ENCODE data around the gene PLXNA2.

PLXNA2 gene

DNA sequence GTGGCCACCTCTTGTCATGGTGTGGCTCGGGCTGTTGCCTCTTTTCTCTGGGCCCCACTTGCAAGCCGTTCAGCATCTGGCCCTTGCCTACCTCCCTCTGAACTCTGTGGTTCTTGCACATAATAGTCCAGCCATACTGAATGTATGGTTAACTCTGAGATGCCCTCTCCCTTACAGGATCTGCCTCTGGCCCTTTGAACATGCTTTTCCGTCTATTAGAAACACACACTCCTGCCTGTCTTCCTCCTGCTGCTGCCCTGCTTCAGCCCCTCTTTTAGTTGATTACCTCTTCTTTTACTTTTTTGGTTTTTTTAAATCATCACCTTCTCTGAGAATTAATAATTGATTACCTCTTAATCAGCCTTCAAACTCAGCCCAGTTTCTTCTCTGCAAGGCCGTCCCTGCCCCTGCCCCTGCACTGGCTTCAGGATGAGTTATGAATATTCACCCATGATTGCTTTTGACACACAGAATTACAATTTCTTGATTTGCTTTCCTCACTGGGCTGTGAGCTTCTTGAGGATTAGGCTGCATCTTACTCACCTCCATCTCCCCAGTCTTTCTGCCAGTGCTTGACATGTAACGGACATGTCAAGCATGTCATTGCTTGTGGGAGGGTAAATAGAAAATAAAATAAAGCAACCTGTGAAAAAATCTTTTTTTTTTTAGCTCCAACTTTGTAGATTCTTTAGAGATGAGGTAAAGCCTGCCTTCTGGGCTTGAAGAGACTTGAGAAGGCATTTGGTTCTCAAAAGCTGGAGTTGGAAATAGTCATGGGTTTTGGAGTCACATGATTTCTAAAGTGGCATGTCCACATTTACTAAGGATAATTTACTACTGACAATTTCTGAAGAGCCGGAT, 158.3 kb downstream of the PLXNA2 start:
- no peak for DNase-seq (ENCODE audit: low spot score)

DNA sequence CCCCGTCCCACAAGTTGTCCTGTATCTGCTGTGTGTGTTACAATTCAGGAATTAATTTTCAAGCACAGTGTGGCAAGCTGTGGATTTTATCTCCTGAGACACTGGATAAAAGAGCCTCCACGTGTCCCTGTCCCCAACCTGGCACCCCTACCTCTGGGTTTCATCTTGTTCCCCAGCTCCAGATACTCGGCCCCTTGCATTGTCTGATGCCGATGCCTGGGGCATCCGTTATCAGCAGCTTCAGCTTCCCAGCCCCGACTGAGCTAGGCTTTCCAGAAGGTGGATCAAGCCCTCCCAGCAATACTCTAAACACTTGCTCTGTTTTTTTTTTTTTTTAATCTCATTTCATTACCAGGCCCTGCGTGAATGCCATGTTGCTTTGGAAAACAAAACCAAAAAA, 159.4 kb downstream of the PLXNA2 start:
- no peak for DNase-seq (ENCODE audit: low spot score)

DNA sequence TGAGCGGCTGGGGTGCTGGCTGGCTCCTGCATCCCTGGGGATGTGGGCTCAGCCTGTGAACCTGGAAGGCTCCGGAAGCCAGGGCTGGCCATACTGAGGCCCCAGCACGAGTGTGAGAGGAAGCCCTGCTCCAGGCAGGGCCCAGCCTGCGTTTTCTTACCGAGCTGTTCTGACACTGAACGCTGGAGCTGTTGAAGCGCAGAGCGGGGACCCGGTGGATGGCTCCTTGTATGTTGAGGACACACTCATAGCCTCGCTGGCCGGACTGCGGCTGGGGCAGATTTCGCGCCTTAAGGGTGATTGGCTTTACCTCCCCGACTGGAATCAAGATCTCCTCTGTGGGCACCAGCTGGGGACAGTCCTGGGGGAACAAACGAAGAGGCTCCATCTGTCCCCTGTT, 160.0 kb downstream of the PLXNA2 start:
- DNase-seq (ENCODE audit: low spot score): no peak

DNA sequence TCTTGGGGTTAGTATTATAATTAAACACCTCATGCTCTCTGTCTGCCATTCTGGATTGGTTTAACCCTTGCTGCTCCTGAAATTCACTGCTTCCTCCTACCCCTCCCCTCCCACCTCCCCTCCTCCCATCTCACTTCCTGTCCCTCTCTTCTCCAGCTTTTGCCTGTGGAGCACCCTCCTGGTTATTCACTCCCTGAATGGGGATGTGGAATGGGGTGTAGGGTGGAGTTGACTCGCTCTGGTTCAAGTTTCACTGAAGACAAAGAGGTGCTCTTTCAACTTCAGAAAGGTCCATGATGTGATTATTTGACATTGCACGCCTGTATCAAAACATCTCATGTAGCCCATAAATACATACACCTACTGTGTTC, 160.5 kb downstream of the PLXNA2 start:
- no peak for DNase-seq (ENCODE audit: low spot score)

- DNase-seq (ENCODE audit: low spot score): no peak
Measured at GRCh38 chr1:208083016-208083714, 161.0 kb downstream of the PLXNA2 start.

GRCh38 chr1:208081972-208082371, 162.2 kb downstream of the PLXNA2 start:
- no peak for DNase-seq (ENCODE audit: low spot score)

DNA sequence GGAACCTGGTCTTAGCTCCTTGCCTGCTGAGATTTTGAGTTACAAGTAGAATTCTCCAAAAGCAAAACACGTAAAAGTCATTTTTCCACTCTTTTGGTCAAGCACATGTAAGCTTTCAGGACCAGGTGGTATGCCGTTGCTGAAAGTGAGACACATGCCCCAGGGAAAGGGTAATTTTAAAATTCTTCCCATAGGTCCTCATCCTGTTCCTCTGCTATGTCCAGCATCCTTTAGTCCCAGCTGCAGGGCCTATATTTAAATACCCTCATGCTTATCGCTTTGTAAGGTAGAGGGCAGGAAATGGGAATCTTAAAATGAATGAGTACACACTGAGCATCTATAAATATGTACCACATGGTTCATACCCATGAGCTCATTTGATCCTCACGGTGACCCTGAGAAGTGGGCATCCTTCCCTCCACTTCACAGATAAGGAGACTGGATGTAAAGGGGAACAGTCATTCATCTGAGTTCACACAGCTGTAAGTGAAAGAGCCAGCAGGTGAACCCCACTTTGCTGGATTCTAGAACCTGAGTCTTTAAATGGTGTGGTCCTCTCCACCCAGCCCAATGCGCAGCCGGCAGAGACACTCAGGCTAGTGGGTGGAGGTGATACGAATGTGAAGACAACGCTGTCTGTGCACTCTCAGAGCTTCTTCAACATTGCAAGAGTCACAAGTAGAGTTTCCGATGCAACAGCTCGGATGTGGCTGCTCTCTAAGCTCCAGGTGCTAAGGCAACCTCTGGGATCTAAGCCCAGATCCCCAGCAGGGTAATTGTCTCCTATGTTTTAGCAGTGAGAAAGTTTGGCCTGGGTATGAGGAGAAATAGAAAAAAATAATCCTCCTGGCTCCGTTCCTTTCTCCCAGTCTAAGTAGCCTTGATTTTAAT, 163.5 kb downstream of the PLXNA2 start:
- DNase-seq (ENCODE audit: low spot score): no peak

DNA sequence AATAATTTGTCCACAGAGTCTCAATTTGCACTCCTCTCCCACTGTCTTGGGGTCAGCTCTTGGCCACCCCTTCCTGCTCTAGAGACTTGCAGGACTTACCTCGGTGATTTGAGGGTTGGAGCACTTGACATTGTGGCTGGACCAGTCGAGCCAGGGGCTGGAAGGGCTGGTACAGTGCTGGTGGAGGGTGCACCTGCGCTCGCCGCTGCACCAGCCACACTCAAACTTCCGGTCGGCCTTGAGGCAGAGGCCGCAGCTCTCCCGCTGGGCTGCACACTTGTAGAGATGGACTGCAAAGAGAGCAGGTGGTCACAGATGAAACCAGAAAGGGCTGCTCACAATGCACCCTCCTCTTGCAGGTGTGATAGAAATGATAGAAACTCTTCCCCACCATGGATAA, 165.0 kb downstream of the PLXNA2 start:
- no peak for DNase-seq (ENCODE audit: low spot score)

DNA sequence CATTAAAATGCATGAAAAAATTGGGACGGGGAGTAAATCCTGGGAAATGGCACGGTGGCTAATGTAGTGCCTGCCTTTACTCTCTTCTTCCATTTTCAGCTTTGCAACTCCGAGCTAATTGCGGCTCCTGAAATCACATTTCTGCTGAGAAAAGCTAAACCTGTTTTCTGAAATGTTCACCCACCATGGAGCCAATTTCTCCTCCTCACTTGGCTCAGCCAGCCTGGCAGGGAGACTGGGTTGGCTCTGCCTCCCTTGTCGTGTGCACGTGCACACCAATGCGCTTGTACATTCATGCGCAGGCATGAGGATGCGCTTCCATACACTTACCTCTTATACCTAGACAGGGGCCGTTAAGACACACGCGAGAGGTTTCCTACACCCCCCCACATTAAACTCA, 165.4 kb downstream of the PLXNA2 start:
- DNase-seq (ENCODE audit: low spot score): no peak

GRCh38 chr1:208077232-208078075, 166.7 kb downstream of the PLXNA2 start:
- no peak for DNase-seq (ENCODE audit: low spot score)

DNA sequence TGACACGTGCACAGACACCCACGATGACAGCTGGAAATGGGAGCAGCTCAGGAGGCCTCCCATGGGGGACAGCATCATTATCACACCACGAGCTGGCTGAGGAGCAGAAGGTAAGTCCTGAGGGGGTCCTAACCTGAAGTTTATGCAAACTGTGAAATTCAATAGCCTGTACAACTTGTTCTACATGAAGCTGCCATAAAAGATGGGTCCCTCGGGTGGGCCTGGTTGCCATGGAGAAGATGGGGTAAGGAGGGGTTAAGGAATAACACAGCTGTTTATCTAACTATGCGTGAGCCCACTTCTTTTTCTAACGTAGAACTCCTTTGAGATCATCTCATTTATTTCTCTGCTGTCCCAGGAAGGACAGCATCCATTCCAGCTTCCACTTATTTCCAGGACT, 169.8 kb downstream of the PLXNA2 start:
- no peak for DNase-seq (ENCODE audit: low spot score)

- DNase-seq (ENCODE audit: low spot score): no peak
Measured at GRCh38 chr1:208071435-208072031, 172.7 kb downstream of the PLXNA2 start.

DNA sequence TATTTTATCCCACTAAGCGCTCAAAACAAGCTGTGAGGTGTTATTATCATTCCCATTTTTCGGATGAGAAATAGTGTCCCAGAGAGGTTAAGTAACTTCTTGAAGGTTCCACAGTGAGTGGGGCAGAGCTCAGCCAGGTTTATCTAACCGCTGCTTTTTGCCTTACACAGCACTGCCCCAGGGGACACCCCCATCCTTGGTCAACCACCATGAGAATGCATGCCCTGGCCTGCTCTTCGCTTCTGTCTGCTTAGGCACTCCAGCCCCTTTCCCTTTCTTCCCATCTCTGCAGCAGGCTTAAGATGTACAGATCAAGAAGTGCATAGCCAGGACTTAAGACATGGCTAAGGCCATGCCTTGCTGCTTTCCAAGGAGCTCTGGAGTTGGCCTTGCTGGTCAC, 174.3 kb downstream of the PLXNA2 start:
- DNase-seq (ENCODE audit: low spot score): no peak

DNA sequence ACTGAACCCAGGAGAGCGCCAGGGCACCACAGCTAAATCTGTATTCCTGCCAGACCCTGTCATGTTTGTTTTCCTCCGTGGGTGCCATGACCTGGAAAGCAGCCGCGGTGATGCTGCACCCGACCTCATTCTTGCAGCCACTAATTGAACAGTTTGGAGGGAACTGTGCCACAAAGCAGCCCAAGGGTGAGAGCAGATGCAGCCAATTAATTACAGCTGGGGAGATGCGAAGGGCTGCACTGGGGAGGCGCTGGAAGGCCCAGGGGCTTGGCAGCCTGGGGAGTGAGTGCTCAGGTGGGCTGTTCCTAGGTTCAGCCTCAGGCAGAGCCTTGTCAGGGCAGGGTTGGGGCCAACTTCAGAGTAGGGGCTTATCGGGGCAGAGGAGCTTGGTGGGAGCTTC, 174.9 kb downstream of the PLXNA2 start:
- no peak for DNase-seq (ENCODE audit: low spot score)

- DNase-seq (ENCODE audit: low spot score): no peak
Measured at GRCh38 chr1:208068908-208069307, 175.3 kb downstream of the PLXNA2 start.

- no peak for DNase-seq (ENCODE audit: low spot score)
Measured at GRCh38 chr1:208068407-208068806, 175.8 kb downstream of the PLXNA2 start.

GRCh38 chr1:208066583-208066982, 177.6 kb downstream of the PLXNA2 start:
- no peak for DNase-seq (ENCODE audit: low spot score)

GRCh38 chr1:208065862-208066261, 178.3 kb downstream of the PLXNA2 start:
- no peak for DNase-seq (ENCODE audit: low spot score)

DNA sequence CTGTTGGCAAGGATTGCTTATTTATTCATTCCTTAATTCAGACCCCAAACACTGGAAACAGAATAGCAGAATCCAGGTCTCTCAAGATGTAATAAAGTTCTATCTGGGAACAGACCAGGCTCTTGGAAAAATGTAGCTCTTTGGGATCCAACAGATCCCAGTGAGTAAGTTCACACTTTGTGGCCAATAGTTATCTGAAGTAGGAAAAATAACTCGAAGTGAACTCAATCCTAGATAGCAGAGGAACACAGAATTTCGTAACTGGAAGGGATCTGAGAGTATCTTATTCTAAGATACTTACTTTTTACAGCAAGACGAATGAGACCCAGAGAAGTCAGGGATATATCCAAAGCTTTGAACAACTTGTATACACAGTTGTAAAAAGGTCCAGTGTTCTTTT, 182.6 kb downstream of the PLXNA2 start:
- DNase-seq (ENCODE audit: low spot score): no peak

DNA sequence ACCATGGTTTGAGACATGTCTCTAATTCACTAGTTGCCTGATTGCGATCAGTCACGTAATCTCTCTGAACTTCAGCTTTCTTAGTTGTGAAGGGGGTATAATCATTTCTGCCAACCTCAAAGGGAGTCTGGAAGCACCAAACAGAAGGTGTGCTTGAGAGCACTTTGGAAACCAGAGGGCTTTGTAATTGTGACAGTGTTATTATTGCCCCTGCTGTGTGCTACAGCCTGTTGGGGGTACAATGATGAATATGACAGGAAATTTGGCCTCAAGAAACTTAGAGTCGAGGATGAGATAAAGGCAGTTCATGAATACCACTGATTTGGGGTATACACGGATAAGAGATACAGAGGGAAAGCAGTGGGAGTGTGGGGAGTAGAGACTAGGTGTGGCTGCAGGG, 183.1 kb downstream of the PLXNA2 start:
- no peak for DNase-seq (ENCODE audit: low spot score)

DNA sequence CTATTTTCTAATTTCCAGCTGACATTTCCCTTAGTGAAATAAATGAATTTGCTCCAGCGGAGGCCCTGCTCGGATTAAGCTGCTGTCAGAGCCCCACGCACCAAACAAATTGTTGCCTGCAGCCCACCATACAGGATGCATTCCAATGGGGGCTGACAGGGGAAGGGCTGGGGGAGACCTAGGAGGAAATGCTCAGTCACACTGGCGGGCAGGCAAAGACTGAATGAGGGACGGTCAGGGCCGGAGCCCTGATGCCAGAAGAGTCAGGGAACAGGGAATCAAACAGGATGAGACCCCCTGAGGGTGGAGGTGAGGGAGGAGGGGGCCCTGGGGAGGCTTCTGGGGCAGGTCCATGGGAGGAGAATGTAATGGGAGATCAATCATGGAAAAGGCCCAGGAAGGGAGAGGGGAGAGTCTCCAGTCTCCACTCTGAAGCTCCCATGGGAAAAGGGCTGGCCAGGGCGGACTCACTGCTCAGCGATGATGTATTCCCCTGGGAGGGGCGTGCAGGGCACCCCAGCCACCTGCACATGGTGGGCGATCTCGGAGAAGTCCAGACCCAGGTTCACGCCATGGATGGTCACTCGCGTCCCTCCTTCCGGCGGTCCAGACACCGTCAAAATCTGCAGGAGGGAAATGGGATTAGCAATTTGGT, 183.8 kb downstream of the PLXNA2 start:
- no peak for DNase-seq (ENCODE audit: low spot score)
